SU-DHL-6 (cell line): ENCODE results near the gene DENND1B.

Experiments
- H2AFZ ChIP-seq: fragments of 200-600 bp; sonication (generic); 2 replicates; pipeline ENCODE4 v1.6.1; 2014; ENCODE audit warnings: low read depth, mild to moderate bottlenecking, moderate library complexity, mixed read lengths, antibody characterized with exemption, low read length; ENCODE audit not compliant: severe bottlenecking
- H3F3A ChIP-seq: fragments of 200-600 bp; shearing (Covaris generic); 2 replicates; pipeline ENCODE4 v1.6.0; 2016; ENCODE audit warnings: antibody characterized with exemption, mild to moderate bottlenecking; ENCODE audit not compliant: insufficient read depth
- H3K27ac ChIP-seq: fragments of 200-600 bp; sonication (generic); 2 replicates; pipeline ENCODE4 v1.5.1; 2016; ENCODE audit warnings: low read depth, mild to moderate bottlenecking, low read length, moderate library complexity, mixed read lengths
- H3K27me3 ChIP-seq: fragments of 200-600 bp; sonication (generic), shearing (Covaris generic); 2 replicates; pipeline ENCODE4 v1.6.0; 2014; ENCODE audit warnings: mild to moderate bottlenecking, low read length
- H3K36me3 ChIP-seq: fragments of 200-600 bp; sonication (generic); 2 replicates; pipeline ENCODE4 v1.6.1; 2014; ENCODE audit warnings: mild to moderate bottlenecking, low read length, mixed read lengths
- H3K4me2 ChIP-seq: fragments of 300-600, 200-600 bp; shearing (Covaris generic), sonication (generic); 2 replicates; pipeline ENCODE4 v1.6.0; 2014; ENCODE audit warnings: low read length, low read depth, mild to moderate bottlenecking; ENCODE audit not compliant: poor library complexity, severe bottlenecking
- H3K4me3 ChIP-seq: fragments of 200-600 bp; sonication (generic); 2 replicates; pipeline ENCODE4 v1.5.1; 2014; ENCODE audit warnings: antibody characterized with exemption, low read length, mild to moderate bottlenecking, mixed read lengths; ENCODE audit not compliant: insufficient read depth, poor library complexity, severe bottlenecking
- H3K79me2 ChIP-seq: fragments of 200-600 bp; sonication (generic); 2 replicates; pipeline ENCODE4 v1.6.1; 2014; ENCODE audit warnings: mild to moderate bottlenecking, low read length, moderate library complexity; ENCODE audit not compliant: insufficient read depth
- H3K9ac ChIP-seq: fragments of 200-600 bp; sonication (generic); 2 replicates; pipeline ENCODE4 v1.7.0; 2014; ENCODE audit warnings: mild to moderate bottlenecking, low read length
- H3K9me2 ChIP-seq: fragments of 200-600 bp; sonication (generic); replicated peaks from 2 replicates; pipeline ENCODE4 v1.6.1; 2014; ENCODE audit warnings: low read length; ENCODE audit not compliant: insufficient read depth
- H3K9me3 ChIP-seq: fragments of 200-600 bp; sonication (generic); 2 replicates; pipeline ENCODE4 v1.6.1; 2014; ENCODE audit warnings: low read length, mixed read lengths; ENCODE audit not compliant: insufficient read depth
- H4K20me1 ChIP-seq: fragments of 200-600 bp; sonication (generic); 2 replicates; pipeline ENCODE4 v1.6.1; 2014; ENCODE audit warnings: low read depth, mild to moderate bottlenecking, antibody characterized with exemption, low read length, moderate library complexity, mixed read lengths
- EZH2phosphoT487 ChIP-seq: fragments of 200-600 bp; sonication (generic), shearing (Covaris generic); conservative IDR thresholded peaks from 2 replicates; pipeline ENCODE4 v1.6.1; 2018; ENCODE audit warnings: mild to moderate bottlenecking, antibody characterized with exemption, low read length, moderate library complexity, mixed read lengths
- TF ChIP-seq, protein P1 (sequence below): fragments of 200-600 bp; sonication (generic); IDR thresholded peaks from one replicate; pipeline ENCODE4 v1.5.1; 2017; ENCODE audit warnings: antibody characterized with exemption, mild to moderate bottlenecking, low read length, moderate library complexity; ENCODE audit not compliant: insufficient read depth, poor library complexity, severe bottlenecking

Gene DENND1B

DNA sequence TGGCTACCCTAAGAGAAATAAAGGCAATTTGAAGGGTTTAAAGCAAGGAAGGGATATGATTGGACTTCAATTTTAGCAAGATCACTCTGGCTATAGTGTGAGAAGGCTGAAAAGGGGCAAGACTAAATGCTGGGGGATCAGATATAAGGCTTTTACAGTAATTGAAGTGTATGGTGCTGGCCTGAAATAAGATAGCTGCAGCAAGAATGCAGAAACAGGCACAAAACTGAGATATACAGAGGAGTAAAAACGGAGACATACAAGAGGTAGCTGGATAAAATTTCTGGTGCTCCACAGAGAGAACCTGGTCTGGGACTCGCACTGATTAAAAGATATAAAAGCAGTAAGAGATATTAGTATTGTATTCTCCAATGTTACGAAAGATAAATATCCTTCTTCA is 92.0 kb downstream of the DENND1B start:
- no peak for TF ChIP-seq EZH2phosphoT487
- TF ChIP-seq, protein P1, sequence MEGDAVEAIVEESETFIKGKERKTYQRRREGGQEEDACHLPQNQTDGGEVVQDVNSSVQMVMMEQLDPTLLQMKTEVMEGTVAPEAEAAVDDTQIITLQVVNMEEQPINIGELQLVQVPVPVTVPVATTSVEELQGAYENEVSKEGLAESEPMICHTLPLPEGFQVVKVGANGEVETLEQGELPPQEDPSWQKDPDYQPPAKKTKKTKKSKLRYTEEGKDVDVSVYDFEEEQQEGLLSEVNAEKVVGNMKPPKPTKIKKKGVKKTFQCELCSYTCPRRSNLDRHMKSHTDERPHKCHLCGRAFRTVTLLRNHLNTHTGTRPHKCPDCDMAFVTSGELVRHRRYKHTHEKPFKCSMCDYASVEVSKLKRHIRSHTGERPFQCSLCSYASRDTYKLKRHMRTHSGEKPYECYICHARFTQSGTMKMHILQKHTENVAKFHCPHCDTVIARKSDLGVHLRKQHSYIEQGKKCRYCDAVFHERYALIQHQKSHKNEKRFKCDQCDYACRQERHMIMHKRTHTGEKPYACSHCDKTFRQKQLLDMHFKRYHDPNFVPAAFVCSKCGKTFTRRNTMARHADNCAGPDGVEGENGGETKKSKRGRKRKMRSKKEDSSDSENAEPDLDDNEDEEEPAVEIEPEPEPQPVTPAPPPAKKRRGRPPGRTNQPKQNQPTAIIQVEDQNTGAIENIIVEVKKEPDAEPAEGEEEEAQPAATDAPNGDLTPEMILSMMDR = no peak
- H3K9me2 ChIP-seq = no peaks in the 10 kb centered on the region
- no peak overlapping the region for H3K4me2 ChIP-seq
- no peaks in the 10 kb centered on the region for H3F3A ChIP-seq
- peaks cover 66% of the 10 kb centered on the region for H3K79me2 ChIP-seq
- H3K36me3 ChIP-seq = peaks cover 4% of the 10 kb centered on the region
- H3K9me3 ChIP-seq = peaks cover 1% of the 10 kb centered on the region; the same call in 1 of the 2 replicates
- no peaks in the 10 kb centered on the region for H4K20me1 ChIP-seq
- H3K4me3 ChIP-seq = no peak overlapping the region
- H3K9ac ChIP-seq = no peak overlapping the region
- H3K27me3 ChIP-seq = no peaks in the 10 kb centered on the region
- no peak overlapping the region for H3K27ac ChIP-seq
- H2AFZ ChIP-seq = no peak overlapping the region

DNA sequence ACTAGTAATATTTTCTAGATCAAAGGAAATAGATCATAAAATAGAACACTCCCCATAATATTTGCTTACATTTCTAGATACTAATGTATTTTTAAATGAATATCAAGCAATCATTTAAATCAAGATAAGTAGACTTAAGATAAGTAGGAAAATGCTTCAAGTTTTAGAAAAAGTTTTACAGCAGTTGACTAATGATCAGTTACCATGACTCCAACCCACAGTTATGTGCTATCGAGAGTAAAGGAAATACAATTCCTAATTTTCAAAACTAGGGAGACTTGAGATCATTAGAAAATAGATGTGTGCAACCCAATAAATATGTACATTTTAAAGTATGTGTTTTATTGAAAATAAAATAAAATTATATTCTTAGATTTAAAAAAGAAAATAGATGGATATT is 95.0 kb downstream of the DENND1B start:
- TF ChIP-seq EZH2phosphoT487 = no peak
- TF ChIP-seq, protein P1 = no peak
- peaks cover 6% of the 10 kb centered on the region; the same call in 1 of the 2 replicates for H3F3A ChIP-seq
- H3K4me2 ChIP-seq = no peak overlapping the region
- no peaks in the 10 kb centered on the region for H3K36me3 ChIP-seq
- no peak overlapping the region for H3K4me3 ChIP-seq
- no peaks in the 10 kb centered on the region for H3K9me2 ChIP-seq
- H3K9ac ChIP-seq = no peak overlapping the region
- H3K9me3 ChIP-seq = no peaks in the 10 kb centered on the region
- no peak overlapping the region for H3K27ac ChIP-seq
- H3K27me3 ChIP-seq = no peaks in the 10 kb centered on the region
- peaks cover 51% of the 10 kb centered on the region for H3K79me2 ChIP-seq
- H4K20me1 ChIP-seq = no peaks in the 10 kb centered on the region
- no peak overlapping the region for H2AFZ ChIP-seq

DNA sequence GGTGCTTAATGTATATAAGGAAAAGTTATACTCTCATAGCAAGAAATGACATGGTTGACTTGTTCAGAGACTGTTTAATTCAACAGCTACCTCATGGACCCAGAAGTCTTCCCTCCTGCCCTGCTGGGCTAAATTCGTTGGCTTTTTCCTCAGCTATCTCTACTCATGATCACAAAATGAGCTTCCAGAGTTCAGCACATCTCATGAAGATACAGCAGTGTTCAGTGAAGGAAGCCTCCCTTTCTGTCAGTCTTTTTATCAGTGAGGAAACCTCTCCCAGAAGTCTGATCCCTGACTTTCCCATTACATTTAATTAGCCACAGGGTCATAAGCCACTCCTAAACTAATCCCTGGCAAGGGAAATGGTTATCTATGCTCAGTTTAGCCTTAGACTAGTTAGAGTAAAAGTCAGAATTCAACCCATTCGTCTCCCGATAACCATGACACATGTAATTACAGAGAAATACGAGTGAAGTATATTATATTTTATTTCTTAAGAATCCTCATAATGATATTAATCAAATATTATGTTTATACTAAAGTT is 97.5 kb downstream of the DENND1B start:
- Histone ChIP-seq H3K4me3 (no peak overlapping the region), H3K79me2 (peaks cover 53% of the 10 kb centered on the region), H3F3A (peaks cover 19% of the 10 kb centered on the region; the same call in 1 of the 2 replicates), H3K4me2 (no peak overlapping the region), H3K9me3 (no peaks in the 10 kb centered on the region), H3K9me2 (no peaks in the 10 kb centered on the region), H3K27me3 (no peaks in the 10 kb centered on the region), H3K9ac (no peak overlapping the region), H4K20me1 (no peaks in the 10 kb centered on the region), H3K36me3 (no peaks in the 10 kb centered on the region; the same call in 1 of the 2 replicates), H2AFZ (no peak overlapping the region), H3K27ac (no peak overlapping the region)
- no peak for TF ChIP-seq EZH2phosphoT487

DNA sequence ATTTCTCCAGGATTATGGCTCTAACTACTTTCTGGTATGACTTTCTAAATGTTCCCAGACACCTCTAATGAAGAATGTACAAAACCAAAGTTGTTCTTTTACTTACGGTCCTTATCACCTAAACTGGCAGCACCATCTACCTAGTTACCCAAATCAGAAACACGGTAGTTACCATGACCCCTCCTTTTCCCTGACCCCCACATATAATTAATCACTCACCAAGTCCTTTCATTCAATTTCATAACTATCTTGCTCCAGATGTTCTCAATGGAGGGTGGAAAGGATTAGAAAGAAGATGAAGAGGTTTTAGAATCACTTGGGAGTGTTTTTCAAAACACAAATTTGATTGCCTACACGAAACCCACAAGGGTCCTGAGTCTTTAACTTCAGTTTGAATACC is 98.0 kb downstream of the DENND1B start:
- no peak for TF ChIP-seq EZH2phosphoT487
- TF ChIP-seq, protein P1 = no peak
- H3K79me2 ChIP-seq = peaks cover 48% of the 10 kb centered on the region
- no peaks in the 10 kb centered on the region; the same call in 1 of the 2 replicates for H3K36me3 ChIP-seq
- peaks cover 21% of the 10 kb centered on the region; the same call in 1 of the 2 replicates for H3F3A ChIP-seq
- no peak overlapping the region for H3K4me2 ChIP-seq
- H4K20me1 ChIP-seq = no peaks in the 10 kb centered on the region
- H3K9me2 ChIP-seq = no peaks in the 10 kb centered on the region
- no peak overlapping the region for H3K27ac ChIP-seq
- no peaks in the 10 kb centered on the region for H3K9me3 ChIP-seq
- no peak overlapping the region for H3K9ac ChIP-seq
- H2AFZ ChIP-seq = no peak overlapping the region
- H3K27me3 ChIP-seq = no peaks in the 10 kb centered on the region
- no peak overlapping the region for H3K4me3 ChIP-seq
